GM23338 (cell line): ENCODE measurements around the gene BRSK1.

Experiments
- CREB1 ChIP-seq: fragments of 250-450 bp; sonication (Bioruptor Pico); IDR thresholded peaks from 2 replicates; pipeline ENCODE4 v1.5.0; 2020; ENCODE audit warnings: low read depth, mild to moderate bottlenecking, moderate library complexity
- POLR2AphosphoS5 ChIP-seq: IDR thresholded peaks from 2 replicates; pipeline ENCODE4 v1.6.1; 2016; ENCODE audit warnings: antibody characterized with exemption, low read depth
- TF ChIP-seq, protein P1 (sequence below), 2 experiments: fragments of 200-600 bp in 1 of 2; sonication (generic) in 1 of 2; conservative IDR thresholded peaks; 2 replicates each; pipeline versions ENCODE4 v1.5.1 to v1.6.1; 2016 to 2017; ENCODE audit warnings: antibody characterized with exemption in 2 of 2, low read depth in 2 of 2, mild to moderate bottlenecking in 2 of 2, moderate library complexity in 1 of 2
- TF ChIP-seq, protein P2 (sequence below): fragments of 250-450 bp; sonication (Bioruptor Pico); IDR thresholded peaks from 2 replicates; pipeline ENCODE4 v1.5.0; 2020; ENCODE audit warnings: mild to moderate bottlenecking, moderate library complexity

GRCh38 chr19:55322204-55322885, 38.5 kb downstream of the BRSK1 start:
- TF ChIP-seq, protein P1, sequence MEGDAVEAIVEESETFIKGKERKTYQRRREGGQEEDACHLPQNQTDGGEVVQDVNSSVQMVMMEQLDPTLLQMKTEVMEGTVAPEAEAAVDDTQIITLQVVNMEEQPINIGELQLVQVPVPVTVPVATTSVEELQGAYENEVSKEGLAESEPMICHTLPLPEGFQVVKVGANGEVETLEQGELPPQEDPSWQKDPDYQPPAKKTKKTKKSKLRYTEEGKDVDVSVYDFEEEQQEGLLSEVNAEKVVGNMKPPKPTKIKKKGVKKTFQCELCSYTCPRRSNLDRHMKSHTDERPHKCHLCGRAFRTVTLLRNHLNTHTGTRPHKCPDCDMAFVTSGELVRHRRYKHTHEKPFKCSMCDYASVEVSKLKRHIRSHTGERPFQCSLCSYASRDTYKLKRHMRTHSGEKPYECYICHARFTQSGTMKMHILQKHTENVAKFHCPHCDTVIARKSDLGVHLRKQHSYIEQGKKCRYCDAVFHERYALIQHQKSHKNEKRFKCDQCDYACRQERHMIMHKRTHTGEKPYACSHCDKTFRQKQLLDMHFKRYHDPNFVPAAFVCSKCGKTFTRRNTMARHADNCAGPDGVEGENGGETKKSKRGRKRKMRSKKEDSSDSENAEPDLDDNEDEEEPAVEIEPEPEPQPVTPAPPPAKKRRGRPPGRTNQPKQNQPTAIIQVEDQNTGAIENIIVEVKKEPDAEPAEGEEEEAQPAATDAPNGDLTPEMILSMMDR (conservative IDR thresholded peaks at IDR 0.05; ENCODE audit: low read depth in 2 of 2), result no peak
- TF ChIP-seq POLR2AphosphoS5 (no peak), CREB1 (CRISPR knock-in tag) (no peak)
- TF ChIP-seq, protein P2, sequence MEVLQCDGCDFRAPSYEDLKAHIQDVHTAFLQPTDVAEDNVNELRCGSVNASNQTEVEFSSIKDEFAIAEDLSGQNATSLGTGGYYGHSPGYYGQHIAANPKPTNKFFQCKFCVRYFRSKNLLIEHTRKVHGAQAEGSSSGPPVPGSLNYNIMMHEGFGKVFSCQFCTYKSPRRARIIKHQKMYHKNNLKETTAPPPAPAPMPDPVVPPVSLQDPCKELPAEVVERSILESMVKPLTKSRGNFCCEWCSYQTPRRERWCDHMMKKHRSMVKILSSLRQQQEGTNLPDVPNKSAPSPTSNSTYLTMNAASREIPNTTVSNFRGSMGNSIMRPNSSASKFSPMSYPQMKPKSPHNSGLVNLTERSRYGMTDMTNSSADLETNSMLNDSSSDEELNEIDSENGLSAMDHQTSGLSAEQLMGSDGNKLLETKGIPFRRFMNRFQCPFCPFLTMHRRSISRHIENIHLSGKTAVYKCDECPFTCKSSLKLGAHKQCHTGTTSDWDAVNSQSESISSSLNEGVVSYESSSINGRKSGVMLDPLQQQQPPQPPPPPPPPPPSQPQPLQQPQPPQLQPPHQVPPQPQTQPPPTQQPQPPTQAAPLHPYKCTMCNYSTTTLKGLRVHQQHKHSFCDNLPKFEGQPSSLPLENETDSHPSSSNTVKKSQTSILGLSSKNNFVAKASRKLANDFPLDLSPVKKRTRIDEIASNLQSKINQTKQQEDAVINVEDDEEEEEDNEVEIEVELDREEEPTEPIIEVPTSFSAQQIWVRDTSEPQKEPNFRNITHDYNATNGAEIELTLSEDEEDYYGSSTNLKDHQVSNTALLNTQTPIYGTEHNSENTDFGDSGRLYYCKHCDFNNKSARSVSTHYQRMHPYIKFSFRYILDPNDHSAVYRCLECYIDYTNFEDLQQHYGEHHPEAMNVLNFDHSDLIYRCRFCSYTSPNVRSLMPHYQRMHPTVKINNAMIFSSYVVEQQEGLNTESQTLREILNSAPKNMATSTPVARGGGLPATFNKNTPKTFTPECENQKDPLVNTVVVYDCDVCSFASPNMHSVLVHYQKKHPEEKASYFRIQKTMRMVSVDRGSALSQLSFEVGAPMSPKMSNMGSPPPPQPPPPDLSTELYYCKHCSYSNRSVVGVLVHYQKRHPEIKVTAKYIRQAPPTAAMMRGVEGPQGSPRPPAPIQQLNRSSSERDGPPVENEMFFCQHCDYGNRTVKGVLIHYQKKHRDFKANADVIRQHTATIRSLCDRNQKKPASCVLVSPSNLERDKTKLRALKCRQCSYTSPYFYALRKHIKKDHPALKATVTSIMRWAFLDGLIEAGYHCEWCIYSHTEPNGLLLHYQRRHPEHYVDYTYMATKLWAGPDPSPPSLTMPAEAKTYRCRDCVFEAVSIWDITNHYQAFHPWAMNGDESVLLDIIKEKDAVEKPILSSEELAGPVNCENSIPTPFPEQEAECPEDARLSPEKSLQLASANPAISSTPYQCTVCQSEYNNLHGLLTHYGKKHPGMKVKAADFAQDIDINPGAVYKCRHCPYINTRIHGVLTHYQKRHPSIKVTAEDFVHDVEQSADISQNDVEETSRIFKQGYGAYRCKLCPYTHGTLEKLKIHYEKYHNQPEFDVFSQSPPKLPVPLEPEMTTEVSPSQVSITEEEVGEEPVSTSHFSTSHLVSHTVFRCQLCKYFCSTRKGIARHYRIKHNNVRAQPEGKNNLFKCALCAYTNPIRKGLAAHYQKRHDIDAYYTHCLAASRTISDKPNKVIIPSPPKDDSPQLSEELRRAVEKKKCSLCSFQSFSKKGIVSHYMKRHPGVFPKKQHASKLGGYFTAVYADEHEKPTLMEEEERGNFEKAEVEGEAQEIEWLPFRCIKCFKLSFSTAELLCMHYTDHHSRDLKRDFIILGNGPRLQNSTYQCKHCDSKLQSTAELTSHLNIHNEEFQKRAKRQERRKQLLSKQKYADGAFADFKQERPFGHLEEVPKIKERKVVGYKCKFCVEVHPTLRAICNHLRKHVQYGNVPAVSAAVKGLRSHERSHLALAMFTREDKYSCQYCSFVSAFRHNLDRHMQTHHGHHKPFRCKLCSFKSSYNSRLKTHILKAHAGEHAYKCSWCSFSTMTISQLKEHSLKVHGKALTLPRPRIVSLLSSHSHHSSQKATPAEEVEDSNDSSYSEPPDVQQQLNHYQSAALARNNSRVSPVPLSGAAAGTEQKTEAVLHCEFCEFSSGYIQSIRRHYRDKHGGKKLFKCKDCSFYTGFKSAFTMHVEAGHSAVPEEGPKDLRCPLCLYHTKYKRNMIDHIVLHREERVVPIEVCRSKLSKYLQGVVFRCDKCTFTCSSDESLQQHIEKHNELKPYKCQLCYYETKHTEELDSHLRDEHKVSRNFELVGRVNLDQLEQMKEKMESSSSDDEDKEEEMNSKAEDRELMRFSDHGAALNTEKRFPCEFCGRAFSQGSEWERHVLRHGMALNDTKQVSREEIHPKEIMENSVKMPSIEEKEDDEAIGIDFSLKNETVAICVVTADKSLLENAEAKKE, result no peak
